IPS-20b (cell line): Measurements from ENCODE around the gene CRHR2.
A peak's percentile ranks its signal among the peaks of the same experiment; 100 is the strongest.
"Not testable (repeated sequence)": the region's sequence is repeated elsewhere in the genome, so short reads cannot be mapped to it uniquely, and the experiment has no call there.

ENCODE experiments used
- H3K27ac ChIP-seq: one replicate; pipeline ENCODE4 v1.5.1; 2013; ENCODE audit warnings: low read length
- H3K27me3 ChIP-seq: 2 replicates; pipeline ENCODE4 v1.6.1; 2013; ENCODE audit warnings: mild to moderate bottlenecking, low read length, inconsistent platforms; ENCODE audit not compliant: insufficient read depth
- H3K36me3 ChIP-seq: 2 replicates; pipeline ENCODE4 v1.6.1; 2013; ENCODE audit warnings: low read depth, mild to moderate bottlenecking, inconsistent platforms, low read length, moderate library complexity; ENCODE audit not compliant: insufficient read depth
- H3K4me1 ChIP-seq: 2 replicates; pipeline ENCODE4 v1.6.1; 2013; ENCODE audit warnings: mild to moderate bottlenecking, control low read depth, inconsistent platforms, low read length, moderate library complexity; ENCODE audit not compliant: insufficient read depth
- H3K4me3 ChIP-seq: 2 replicates; pipeline ENCODE4 v1.5.1; 2013; ENCODE audit warnings: mild to moderate bottlenecking, low read length, inconsistent platforms
- H3K9ac ChIP-seq: 2 replicates; pipeline ENCODE4 v1.6.1; 2013; ENCODE audit warnings: low read depth, mild to moderate bottlenecking, inconsistent platforms, low read length, moderate library complexity
- H3K9me3 ChIP-seq: 2 replicates; pipeline ENCODE4 v1.6.1; 2013; ENCODE audit warnings: mild to moderate bottlenecking, low read depth, low read length, inconsistent platforms; ENCODE audit not compliant: insufficient read depth

CRHR2 gene

GRCh38 chr7:30648744-30649540, 33.3 kb downstream of the CRHR2 start:
- H3K9me3 ChIP-seq, result no peaks in the 10 kb centered on the region
- H3K27ac ChIP-seq, result no peak overlapping the region
- no peaks in the 10 kb centered on the region for H3K27me3 ChIP-seq
- H3K36me3 ChIP-seq, result peaks cover 15% of the 10 kb centered on the region
- H3K4me1 ChIP-seq, result no peaks in the 10 kb centered on the region
- no peak overlapping the region for H3K9ac ChIP-seq
- H3K4me3 ChIP-seq, result no peak overlapping the region

- H3K9ac ChIP-seq, result no peak overlapping the region
These were observed 34.5 kb downstream of the CRHR2 start for GRCh38 chr7:30647589-30648364.

GRCh38 chr7:30646154-30646553, 36.1 kb downstream of the CRHR2 start:
- Histone ChIP-seq H3K27me3 (no peaks in the 10 kb centered on the region), H3K36me3 (peaks cover 15% of the 10 kb centered on the region), H3K27ac (no peak overlapping the region), H3K9ac (no peak overlapping the region), H3K4me1 (no peaks in the 10 kb centered on the region), H3K4me3 (no peak overlapping the region), H3K9me3 (no peaks in the 10 kb centered on the region)

More at GRCh38 chr7:30647589-30648364, 34.5 kb downstream of the CRHR2 start:
- Histone ChIP-seq H3K4me3 (no peak overlapping the region), H3K36me3 (peaks cover 15% of the 10 kb centered on the region), H3K4me1 (no peaks in the 10 kb centered on the region), H3K9me3 (no peaks in the 10 kb centered on the region), H3K27ac (no peak overlapping the region), H3K27me3 (no peaks in the 10 kb centered on the region)

GRCh38 chr7:30645661-30646060, 36.6 kb downstream of the CRHR2 start:
- no peaks in the 10 kb centered on the region for H3K27me3 ChIP-seq
- no peak overlapping the region for H3K4me3 ChIP-seq
- no peak overlapping the region for H3K9ac ChIP-seq
- H3K4me1 ChIP-seq, result no peaks in the 10 kb centered on the region
- H3K27ac ChIP-seq, result no peak overlapping the region
- no peaks in the 10 kb centered on the region for H3K9me3 ChIP-seq
- H3K36me3 ChIP-seq, result peaks cover 15% of the 10 kb centered on the region

GRCh38 chr7:30644286-30644955, 37.8 kb downstream of the CRHR2 start:
- H3K36me3 ChIP-seq, result peaks cover 15% of the 10 kb centered on the region
- no peaks in the 10 kb centered on the region for H3K9me3 ChIP-seq
- no peak overlapping the region for H3K9ac ChIP-seq
- H3K4me1 ChIP-seq, result no peaks in the 10 kb centered on the region
- H3K27ac ChIP-seq, result no peak overlapping the region
- peak overlapping the region; percentile 73; the same call in 1 of the 2 replicates for H3K4me3 ChIP-seq
- no peaks in the 10 kb centered on the region for H3K27me3 ChIP-seq

GRCh38 chr7:30642789-30643188, 39.5 kb downstream of the CRHR2 start:
- Histone ChIP-seq H3K36me3 (peaks cover 15% of the 10 kb centered on the region), H3K9me3 (no peaks in the 10 kb centered on the region), H3K4me3 (peak overlapping the region; percentile 73), H3K27ac (no peak overlapping the region), H3K27me3 (no peaks in the 10 kb centered on the region), H3K9ac (peak overlapping the region; percentile 71; the same call in 1 of the 2 replicates), H3K4me1 (no peaks in the 10 kb centered on the region)

GRCh38 chr7:30642322-30642721, 39.9 kb downstream of the CRHR2 start:
- H3K27me3 ChIP-seq, H3K27ac ChIP-seq, H3K4me1 ChIP-seq, H3K9me3 ChIP-seq: not testable (repeated sequence)
- peak overlapping the region; percentile 71; the same call in 1 of the 2 replicates for H3K9ac ChIP-seq
- peak overlapping the region; percentile 73; the same call in 1 of the 2 replicates for H3K4me3 ChIP-seq
- H3K36me3 ChIP-seq, result peaks cover 13% of the 10 kb centered on the region

GRCh38 chr7:30635798-30636197, 46.5 kb downstream of the CRHR2 start:
- no peaks in the 10 kb centered on the region for H3K9me3 ChIP-seq
- H3K4me1 ChIP-seq, result no peaks in the 10 kb centered on the region
- no peak overlapping the region for H3K4me3 ChIP-seq
- H3K27ac ChIP-seq, result no peak overlapping the region
- peaks cover 56% of the 10 kb centered on the region for H3K36me3 ChIP-seq
- no peak overlapping the region for H3K9ac ChIP-seq
- H3K27me3 ChIP-seq, result no peaks in the 10 kb centered on the region

- no peaks in the 10 kb centered on the region for H3K9me3 ChIP-seq
- H3K4me1 ChIP-seq, result no peaks in the 10 kb centered on the region
- H3K4me3 ChIP-seq, result no peak overlapping the region
- H3K27me3 ChIP-seq, result no peaks in the 10 kb centered on the region
- H3K36me3 ChIP-seq, result peaks cover 67% of the 10 kb centered on the region
- H3K27ac ChIP-seq, result no peak overlapping the region
- H3K9ac ChIP-seq, result no peak overlapping the region
These were observed 47.5 kb downstream of the CRHR2 start for GRCh38 chr7:30634634-30635201.

- Histone ChIP-seq H3K36me3 (peaks cover 72% of the 10 kb centered on the region), H3K27me3 (no peaks in the 10 kb centered on the region), H3K9ac (no peak overlapping the region), H3K27ac (no peak overlapping the region), H3K4me3 (no peak overlapping the region), H3K9me3 (no peaks in the 10 kb centered on the region), H3K4me1 (no peaks in the 10 kb centered on the region)
These were observed 48.0 kb downstream of the CRHR2 start for GRCh38 chr7:30634193-30634626.

GRCh38 chr7:30633223-30633622, 49.0 kb downstream of the CRHR2 start:
- Histone ChIP-seq H3K36me3 (peaks cover 82% of the 10 kb centered on the region), H3K27ac (no peak overlapping the region), H3K27me3 (no peaks in the 10 kb centered on the region), H3K9me3 (no peaks in the 10 kb centered on the region), H3K9ac (no peak overlapping the region), H3K4me1 (no peaks in the 10 kb centered on the region), H3K4me3 (no peak overlapping the region)
